ENCODE data around the gene TGM6.

TGM6 gene

GRCh38 chr20:2459981-2460751 lies 79.5 kb downstream of the TGM6 start:
- no peaks in the 10 kb centered on the region for H3K27me3 ChIP-seq (ENCODE audit: insufficient read depth, poor library complexity, severe bottlenecking)
- H3K4me3 ChIP-seq (replicated peaks; ENCODE audit: insufficient read depth, low read length) = no peak overlapping the region
- no peak for DNase-seq (ENCODE audit: low read depth in 1 of 2, low spot score in 1 of 2)
- no peak overlapping the region for H3K27ac ChIP-seq (replicated peaks)
- TF ChIP-seq CTCF (IDR thresholded peaks at IDR 0.05; ENCODE audit: insufficient read depth, low read length) (no peak), POLR2AphosphoS5 (IDR thresholded peaks at IDR 0.05; ENCODE audit: low read depth) (no peak), GABPA (IDR thresholded peaks at IDR 0.05; ENCODE audit: low read depth) (no peak), REST (IDR thresholded peaks at IDR 0.05; ENCODE audit: insufficient replicate concordance, low read depth) (no peak), SPI1 (IDR thresholded peaks at IDR 0.05; ENCODE audit: borderline replicate concordance, low read depth) (no peak)

- Histone ChIP-seq H3K27ac (replicated peaks) (no peak overlapping the region), H3K4me3 (replicated peaks; ENCODE audit: insufficient read depth, low read length) (no peak overlapping the region), H3K27me3 (ENCODE audit: insufficient read depth, poor library complexity, severe bottlenecking) (no peaks in the 10 kb centered on the region)
- no peak for DNase-seq (ENCODE audit: low read depth in 1 of 2, low spot score in 1 of 2)
- TF ChIP-seq SPI1 (IDR thresholded peaks at IDR 0.05; ENCODE audit: borderline replicate concordance, low read depth) = no peak
- TF ChIP-seq GABPA (IDR thresholded peaks at IDR 0.05; ENCODE audit: low read depth) = no peak
- no peak; the same call in 1 of the 2 replicates for TF ChIP-seq POLR2AphosphoS5 (IDR thresholded peaks at IDR 0.05; ENCODE audit: low read depth)
- TF ChIP-seq REST (IDR thresholded peaks at IDR 0.05; ENCODE audit: insufficient replicate concordance, low read depth) = no peak
- no peak for TF ChIP-seq CTCF (IDR thresholded peaks at IDR 0.05; ENCODE audit: insufficient read depth, low read length)
Measured at GRCh38 chr20:2460752-2461424, 80.2 kb downstream of the TGM6 start.

GRCh38 chr20:2462484-2462883 lies 81.8 kb downstream of the TGM6 start:
- no peaks in the 10 kb centered on the region for H3K27me3 ChIP-seq (ENCODE audit: insufficient read depth, poor library complexity, severe bottlenecking)
- TF ChIP-seq REST (IDR thresholded peaks at IDR 0.05; ENCODE audit: insufficient replicate concordance, low read depth) = no peak
- no peak for TF ChIP-seq POLR2AphosphoS5 (IDR thresholded peaks at IDR 0.05; ENCODE audit: low read depth)
- no peak for TF ChIP-seq GABPA (IDR thresholded peaks at IDR 0.05; ENCODE audit: low read depth)
- TF ChIP-seq SPI1 (IDR thresholded peaks at IDR 0.05; ENCODE audit: borderline replicate concordance, low read depth) = no peak
- no peak for TF ChIP-seq CTCF (IDR thresholded peaks at IDR 0.05; ENCODE audit: insufficient read depth, low read length)
- H3K4me3 ChIP-seq (replicated peaks; ENCODE audit: insufficient read depth, low read length) = no peak overlapping the region
- DNase-seq (ENCODE audit: low read depth in 1 of 2, low spot score in 1 of 2) = no peak
- H3K27ac ChIP-seq (replicated peaks) = no peak overlapping the region

Data from HL-60 (cell line).